Heart right ventricle (tissue), 16 donors: ENCODE measurements around the gene CSF3R. TPM values are rescaled to one million over a fixed set of nuclear protein-coding genes. Genes with fewer than 3 reads are reported as not detected.
A peak's percentile ranks its signal among the peaks of the same experiment; 100 is the strongest.

Source experiments
- ATAC-seq, 8 donors: fragments of 200-7000 bp; cut with Tn5 transposase; one replicate each; pipeline ENCODE4 v1.9.1; 2020; ENCODE audit warnings: mild to moderate bottlenecking in 8 of 8, moderate library complexity in 8 of 8, moderate number of reproducible peaks in 1 of 8
- DNase-seq, 2 donors: peaks; one replicate each; pipeline ENCODE4 v3.0.0-alpha.2; 2020
- H3K27ac ChIP-seq, 10 donors: fragments of 200-600 bp; sonication (generic) in 2 of 10; one replicate each; pipeline versions ENCODE4 v1.5.0 to v1.8.0; 2020 to 2022; ENCODE audit warnings: mild to moderate bottlenecking in 3 of 10
- H3K27me3 ChIP-seq, 7 donors: fragments of 200-600 bp; one replicate each; pipeline ENCODE4 v1.8.0; 2021 to 2022; ENCODE audit warnings: mild to moderate bottlenecking in 2 of 7
- H3K36me3 ChIP-seq, 9 donors: fragments of 200-600 bp; sonication (generic) in 1 of 9; one replicate each; pipeline versions ENCODE4 v1.5.0 to v1.8.0; 2020 to 2022; ENCODE audit warnings: mild to moderate bottlenecking in 2 of 9
- H3K4me1 ChIP-seq, 9 donors: fragments of 200-600 bp; sonication (generic) in 1 of 9; one replicate each; pipeline versions ENCODE4 v1.5.0 to v1.8.0; 2020 to 2022; ENCODE audit warnings: mild to moderate bottlenecking in 4 of 9
- H3K4me3 ChIP-seq, 10 donors: fragments of 200-600 bp; sonication (generic) in 2 of 10; one replicate each; pipeline versions ENCODE4 v1.5.0 to v1.8.0; 2020 to 2022; ENCODE audit warnings: mild to moderate bottlenecking in 7 of 10, moderate library complexity in 2 of 10
- H3K9me3 ChIP-seq, 11 donors: fragments of 200-600 bp in 10 of 11; sonication (generic) in 2 of 11; one replicate each; pipeline versions ENCODE4 v1.5.0 to v1.8.0; 2013 to 2022; ENCODE audit warnings: mild to moderate bottlenecking in 2 of 11, control low read depth in 1 of 11, moderate library complexity in 1 of 11
- WGBS, 2 donors: extraction: QIAGEN DNeasy Blood & Tissue Kit; methylation state at CpG; one replicate each; pipeline ENCODE4 v1.1.7; 2013; ENCODE audit warnings: inconsistent platforms in 1 of 2; 5-methylcytosine and 5-hydroxymethylcytosine counted together
- intact Hi-C, 10 donors: fragments of 100-400 bp; cut with DNase I; formaldehyde crosslinking; loops; one replicate each; pipeline versions ENCODE4 v1.11.1 to v1.14.2; 2022
- polyA plus RNA-seq, 2 donors: library from polyadenylated mRNA; stranded (reverse); fragments of 200-250 nt; gene quantifications; one replicate each; pipeline ENCODE4 v1.2.3, GENCODE V29; 2013
- total RNA-seq, 10 donors: library from RNA; stranded (reverse); fragmentation: NEBNext Ultra II Directional in 3 of 10; extraction: Animal tissue kit (Norgen Biotek cat#: 25700) in 3 of 10; gene quantifications; one replicate each; pipeline versions ENCODE4 v1.2.1 to v1.2.4, GENCODE V29; 2021 to 2023
- TF ChIP-seq, protein P1 (sequence below), 9 donors: fragments of 200-600 bp; sonication (generic) in 2 of 9; IDR thresholded peaks; one replicate each; pipeline versions ENCODE4 v1.5.0 to v1.8.0; 2021 to 2022; ENCODE audit warnings: antibody characterized with exemption in 9 of 9, mild to moderate bottlenecking in 5 of 9, moderate library complexity in 1 of 9
- donor health status: Arrhythmogenic right ventricular cardiomyopathy.
- donor health status: ischemic (EF 13 %, LVEDD 7.1; RV severe dilation, severe dysfunction).
- donor health status: healthy with polysubstance abuse.
- donor health status: DM: no; HTN: yes; CAD: no.
- donor health status: DM: no; HTN: no; CAD: no.
- donor health status: ischemic (EF 25% LVEDD 6.9; RV normal size, moderate dysfunction).
- donor health status: ischemic (EF 25% LVEDD 5.7; RV mildly dilated, moderate dysfunction).
- donor health status: healthy.
- donor health status: DM: yes; HTN: yes; CAD: no.
- donor health status: Ischemic cardiomyopathy.
- donor health status: ischemic (EF 35%, LVEDD 5.7; RV mildly dilated, moderate dysfunction).
- donor health status: nonischemic (EF 11% LVEDD 7.7; RV severe dilation, severe dysfunction).
- donor health status: DM: yes; HTN: yes; CAD: no.
- donor health status: PGD.
- donor health status: ischemic (EF 29% LVEDD 5.4; RV normal size, mild dysfunction).
- donor health status: nonischemic (EF 23%, LVEDD 6.1; RV moderate dilation, normal function).

CSF3R gene
- total and polyA plus RNA-seq, 12 donors: 1.8 to 13.9 (median 4.2) TPM

DNA sequence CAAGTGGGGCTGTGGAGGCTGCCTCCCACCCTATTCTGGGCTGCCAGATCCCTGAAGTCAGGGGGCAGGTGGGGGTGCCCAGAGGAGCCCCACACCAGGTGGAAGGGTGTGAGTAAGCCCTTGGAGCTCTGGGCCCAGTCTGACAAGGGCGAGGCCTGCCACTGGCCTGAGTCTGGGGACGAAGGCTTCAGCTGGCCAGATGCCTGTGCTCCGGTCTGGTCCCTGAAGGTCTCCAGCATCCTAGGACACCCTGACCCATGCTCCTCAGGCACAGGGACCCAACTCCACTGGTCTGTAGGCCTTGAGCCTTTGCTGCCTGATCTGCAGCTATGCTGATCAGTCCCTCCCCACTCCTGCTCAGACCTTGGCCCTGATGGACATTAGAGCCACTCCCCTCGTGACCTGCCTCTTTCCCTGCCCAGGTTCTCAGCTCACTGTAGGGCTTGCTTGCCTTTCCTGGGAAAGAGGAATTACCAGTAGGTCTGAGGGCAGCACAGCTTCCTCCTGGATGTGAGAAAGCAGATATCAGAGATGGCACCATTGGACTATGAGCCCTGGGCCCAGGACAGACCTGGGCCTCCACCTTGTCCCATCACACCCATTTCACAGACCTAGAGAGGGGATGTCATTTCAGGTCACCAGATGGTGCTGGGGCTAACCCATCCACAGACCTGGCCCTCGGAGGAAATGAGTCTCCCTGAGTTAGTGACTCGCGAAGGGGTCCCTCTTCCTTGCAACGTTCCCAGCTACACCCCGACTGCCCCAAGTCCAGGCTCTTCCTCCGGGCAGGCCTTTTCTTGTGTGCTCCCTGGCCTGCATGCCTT is 32.8 kb upstream of the CSF3R start:
- peak overlapping the region in 1 of 10 donors; percentile 8 for H3K27ac ChIP-seq
- intact Hi-C loops: loop anchor here in 1 of 10 donors (5.0 kb wide), 1 partner anchor 522 kb away; no protein-coding TSS in a partner anchor
- no peaks in the 10 kb centered on the region for H3K9me3 ChIP-seq
- H3K36me3 ChIP-seq: no peaks in the 10 kb centered on the region
- TF ChIP-seq, protein P1, sequence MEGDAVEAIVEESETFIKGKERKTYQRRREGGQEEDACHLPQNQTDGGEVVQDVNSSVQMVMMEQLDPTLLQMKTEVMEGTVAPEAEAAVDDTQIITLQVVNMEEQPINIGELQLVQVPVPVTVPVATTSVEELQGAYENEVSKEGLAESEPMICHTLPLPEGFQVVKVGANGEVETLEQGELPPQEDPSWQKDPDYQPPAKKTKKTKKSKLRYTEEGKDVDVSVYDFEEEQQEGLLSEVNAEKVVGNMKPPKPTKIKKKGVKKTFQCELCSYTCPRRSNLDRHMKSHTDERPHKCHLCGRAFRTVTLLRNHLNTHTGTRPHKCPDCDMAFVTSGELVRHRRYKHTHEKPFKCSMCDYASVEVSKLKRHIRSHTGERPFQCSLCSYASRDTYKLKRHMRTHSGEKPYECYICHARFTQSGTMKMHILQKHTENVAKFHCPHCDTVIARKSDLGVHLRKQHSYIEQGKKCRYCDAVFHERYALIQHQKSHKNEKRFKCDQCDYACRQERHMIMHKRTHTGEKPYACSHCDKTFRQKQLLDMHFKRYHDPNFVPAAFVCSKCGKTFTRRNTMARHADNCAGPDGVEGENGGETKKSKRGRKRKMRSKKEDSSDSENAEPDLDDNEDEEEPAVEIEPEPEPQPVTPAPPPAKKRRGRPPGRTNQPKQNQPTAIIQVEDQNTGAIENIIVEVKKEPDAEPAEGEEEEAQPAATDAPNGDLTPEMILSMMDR (IDR thresholded peaks at IDR 0.05): no peak
- no peaks in the 10 kb centered on the region for H3K4me1 ChIP-seq
- 84% methylated on average over 10 of the region's 10 CpGs for WGBS, 2 donors
- peaks cover 0 to 48% (median 12%) of the 10 kb centered on the region in 7 donors for H3K27me3 ChIP-seq
- DNase-seq: no peak
- no peak for ATAC-seq
- H3K4me3 ChIP-seq: no peak overlapping the region

GRCh38 chr1:36514501-36514900 is 31.8 kb upstream of the CSF3R start:
- intact Hi-C loops: no loop called here
- Histone ChIP-seq H3K4me3 (no peak overlapping the region), H3K27me3 (peaks cover 0 to 58% (median 14%) of the 10 kb centered on the region in 7 donors), H3K4me1 (no peaks in the 10 kb centered on the region), H3K36me3 (no peaks in the 10 kb centered on the region), H3K27ac (no peak overlapping the region), H3K9me3 (no peaks in the 10 kb centered on the region)
- WGBS, 2 donors: 83 to 84% methylated on average over 18 of the region's 18 CpGs
- ATAC-seq (no peak), DNase-seq (no peak)
- TF ChIP-seq, protein P1 (IDR thresholded peaks at IDR 0.05): no peak

- TF ChIP-seq, protein P1 (IDR thresholded peaks at IDR 0.05): no peak
- intact Hi-C loops: no loop called here
- no peak overlapping the region for H3K27ac ChIP-seq
- no peak for ATAC-seq
- H3K9me3 ChIP-seq: no peaks in the 10 kb centered on the region
- no peak overlapping the region for H3K4me3 ChIP-seq
- no peak for DNase-seq
- peaks cover 0 to 59% (median 14%) of the 10 kb centered on the region in 7 donors for H3K27me3 ChIP-seq
- no peaks in the 10 kb centered on the region for H3K36me3 ChIP-seq
- whole genome bisulfite sequencing, 2 donors: 49 to 58% methylated on average over 12 of the region's 12 CpGs
- H3K4me1 ChIP-seq: no peaks in the 10 kb centered on the region
Observed at GRCh38 chr1:36513676-36514473, 31.2 kb upstream of the CSF3R start.

- H3K27me3 ChIP-seq: peaks cover 0 to 69% (median 14%) of the 10 kb centered on the region in 7 donors
Observed at GRCh38 chr1:36512842-36513241, 30.1 kb upstream of the CSF3R start.

More at GRCh38 chr1:36512842-36513241, 30.1 kb upstream of the CSF3R start:
- no peak overlapping the region for H3K27ac ChIP-seq
- intact Hi-C loops: no loop called here
- H3K4me3 ChIP-seq: no peak overlapping the region
- TF ChIP-seq, protein P1 (IDR thresholded peaks at IDR 0.05): no peak
- no peaks in the 10 kb centered on the region for H3K9me3 ChIP-seq
- no peak for DNase-seq
- 67 to 71% methylated on average over 1 of the region's 1 CpG for WGBS, 2 donors
- H3K36me3 ChIP-seq: no peaks in the 10 kb centered on the region
- no peak for ATAC-seq
- no peaks in the 10 kb centered on the region for H3K4me1 ChIP-seq
